Left cardiac atrium (tissue), 4 donors: ENCODE results near the gene KIF26A. TPM values are rescaled to one million over a fixed set of nuclear protein-coding genes. Genes with fewer than 3 reads are reported as not detected.
"Not testable (repeated sequence)": the region's sequence is repeated elsewhere in the genome, so short reads cannot be mapped to it uniquely, and the experiment has no call there.

Source experiments
- ATAC-seq, 2 donors: fragments of 200-7000 bp; cut with Tn5 transposase; one replicate each; pipeline ENCODE4 v1.9.1; 2020; ENCODE audit warnings: mild to moderate bottlenecking in 2 of 2, moderate library complexity in 2 of 2
- DNase-seq: peaks from one replicate; pipeline ENCODE4 v3.0.0-alpha.2; 2020
- intact Hi-C, 2 donors: fragments of 100-400 bp; cut with DNase I; formaldehyde crosslinking; loops; one replicate each; pipeline versions ENCODE4 v1.14.1 to v1.15.1; 2022 to 2023
- total RNA-seq, 2 donors: library from RNA; stranded (reverse); fragmentation: NEBNext Ultra II Directional; extraction: Animal tissue kit (Norgen Biotek cat#: 25700); gene quantifications; one replicate each; pipeline ENCODE4 v1.2.1, GENCODE V29; 2021
- donor health status: DM: no; HTN: yes; CAD: no.
- donor health status: DM: no; HTN: yes; CAD: no; lungs with severe emphysema.
- donor health status: DM: yes; HTN: yes; CAD: no.
- donor health status: Dilated cardiomyopathy.

Gene KIF26A
- total RNA-seq, 2 donors from 2014 or later = 7.6 to 8.1 TPM

DNA sequence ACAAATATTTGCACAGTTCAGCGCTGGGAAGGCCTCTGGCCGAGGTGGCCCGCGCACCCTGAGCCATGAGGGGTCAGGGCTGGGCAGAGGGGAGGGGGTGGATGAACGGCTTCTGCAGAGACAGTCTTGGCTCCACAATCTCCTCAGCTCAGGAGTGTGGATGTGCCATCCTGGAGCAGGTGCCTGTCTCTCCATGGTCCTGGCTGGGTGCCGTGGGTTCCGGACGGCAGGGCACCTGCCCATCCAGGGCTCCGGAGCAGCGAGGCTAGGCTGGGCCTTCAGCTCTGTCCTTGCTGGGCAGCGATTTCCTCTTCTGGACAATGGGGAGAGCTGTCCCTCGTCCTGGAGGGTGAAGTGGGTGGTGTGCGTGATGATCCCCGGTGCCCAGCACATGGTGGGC is 55.6 kb downstream of the KIF26A start:
- ATAC-seq (no peak), DNase-seq (no peak)
- intact Hi-C loops = no loop called here

- ATAC-seq (no peak), DNase-seq (no peak)
- intact Hi-C loops = no loop called here
Observed at GRCh38 chr14:104194716-104195115, 56.3 kb downstream of the KIF26A start.

DNA sequence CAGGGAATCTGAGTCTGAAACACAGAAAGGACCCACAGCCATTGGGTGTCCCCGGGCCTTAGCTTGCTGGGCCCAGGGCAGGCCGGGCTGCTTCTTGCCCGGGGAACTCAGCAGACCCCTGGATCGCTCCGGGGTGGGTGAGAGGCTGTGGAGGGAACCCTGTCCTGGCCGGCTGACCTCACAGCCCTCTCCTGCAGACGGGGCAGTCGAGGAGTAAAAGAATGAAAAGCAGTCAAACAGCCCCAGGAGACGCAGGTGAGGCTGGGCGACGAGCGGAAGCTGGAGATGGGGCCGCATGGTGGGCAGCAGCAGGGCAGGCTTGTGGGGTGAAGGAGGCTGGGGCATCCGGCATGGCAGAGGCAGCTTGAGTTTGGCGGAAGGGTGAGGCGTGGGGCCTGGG is 57.0 kb downstream of the KIF26A start:
- intact Hi-C loops = no loop called here
- no peak for ATAC-seq
- no peak for DNase-seq

- no peak for ATAC-seq
- intact Hi-C loops = no loop called here
- no peak for DNase-seq
Observed at GRCh38 chr14:104195878-104196277, 57.5 kb downstream of the KIF26A start.

- DNase-seq (no peak), ATAC-seq (no peak)
- intact Hi-C loops = no loop called here
Observed at GRCh38 chr14:104196461-104197140, 58.2 kb downstream of the KIF26A start.

DNA sequence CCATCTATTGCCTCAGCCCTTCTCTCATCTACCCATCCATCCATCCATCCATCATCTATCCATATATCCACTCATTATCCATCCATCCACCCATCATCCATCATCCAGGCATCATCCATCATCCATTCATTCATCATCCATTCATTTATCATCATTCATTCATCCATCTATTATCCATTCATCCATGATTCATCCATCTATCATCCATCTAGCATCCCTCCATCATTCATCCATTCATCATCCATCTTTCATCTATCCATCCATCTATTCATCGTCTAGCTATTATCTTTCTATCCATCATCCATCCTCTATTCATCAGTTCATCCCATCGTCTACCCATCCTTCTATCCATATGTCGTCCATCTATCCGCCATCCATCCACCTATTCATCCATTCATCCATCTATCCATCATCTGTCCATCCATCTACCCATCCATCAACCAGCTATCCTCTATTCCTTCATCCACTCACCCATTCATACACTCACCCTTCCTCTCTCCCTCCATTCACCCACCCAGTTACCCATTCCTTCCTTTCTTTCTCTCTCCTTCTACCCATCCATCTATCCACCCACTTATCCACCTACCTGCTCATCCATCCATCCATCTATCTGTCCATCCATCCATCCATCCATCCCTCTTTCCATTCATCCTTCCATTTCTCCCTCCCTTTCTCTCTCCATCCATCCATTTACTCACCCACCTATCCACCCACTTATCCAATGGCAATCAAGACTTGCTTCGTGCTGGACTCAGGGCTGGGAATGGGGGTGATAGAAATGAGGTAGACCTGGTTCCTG is 59.3 kb downstream of the KIF26A start:
- DNase-seq (no peak), ATAC-seq (no peak)
- intact Hi-C loops = no loop called here

GRCh38 chr14:104199266-104199895 is 61.0 kb downstream of the KIF26A start:
- DNase-seq (no peak), ATAC-seq (no peak)
- intact Hi-C loops = no loop called here

DNA sequence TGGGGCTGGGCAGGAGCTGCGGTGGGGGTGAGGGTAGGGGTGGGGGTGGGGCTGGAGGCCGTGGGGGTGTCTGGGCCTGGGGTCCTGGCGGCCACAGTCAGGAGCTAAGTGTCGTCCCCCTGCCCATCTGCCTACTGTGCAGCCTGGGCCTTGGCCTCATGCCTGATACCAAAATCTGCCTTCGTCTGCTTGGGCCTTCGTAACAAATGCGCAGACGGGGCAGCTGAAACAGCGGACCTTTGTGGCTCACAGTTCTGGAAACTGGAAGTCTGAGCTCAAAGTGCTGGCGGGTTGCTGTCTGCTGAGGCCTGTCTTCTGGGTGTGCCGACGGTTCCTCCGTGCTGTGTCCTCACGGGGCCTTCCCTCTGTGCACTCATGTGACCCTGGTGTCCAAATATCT is 61.7 kb downstream of the KIF26A start:
- DNase-seq (no peak), ATAC-seq (no peak)
- intact Hi-C loops = no loop called here

- no peak for DNase-seq
- ATAC-seq = no peak
- intact Hi-C loops = no loop called here
Observed at GRCh38 chr14:104200591-104200990, 62.2 kb downstream of the KIF26A start.

DNA sequence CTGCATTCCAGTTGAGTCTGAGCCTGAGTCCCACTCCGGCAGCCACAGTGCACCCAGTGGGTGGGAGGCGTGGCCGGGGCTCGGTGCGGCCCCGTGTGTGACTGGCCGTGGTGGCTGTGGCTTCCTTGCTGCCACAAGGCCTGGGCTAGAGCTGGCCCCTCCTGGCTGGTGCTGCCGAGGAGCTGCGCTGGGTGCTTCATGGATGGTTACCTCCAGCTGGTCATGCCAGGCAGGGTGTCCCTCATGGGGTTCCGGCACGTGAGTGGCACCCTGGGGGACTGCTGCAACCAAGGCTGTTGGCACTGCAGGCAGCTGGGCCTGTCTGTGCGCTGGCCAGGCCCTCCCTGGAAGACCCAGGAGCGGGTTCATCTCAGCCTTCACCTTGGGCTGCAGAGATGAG is 62.7 kb downstream of the KIF26A start:
- intact Hi-C loops = no loop called here
- DNase-seq (no peak), ATAC-seq (no peak)

GRCh38 chr14:104201496-104201895 is 63.1 kb downstream of the KIF26A start:
- intact Hi-C loops = no loop called here
- ATAC-seq (no peak), DNase-seq (no peak)

GRCh38 chr14:104202259-104203070 is 64.1 kb downstream of the KIF26A start:
- ATAC-seq (peak in 1 of 2 donors; percentile 60), DNase-seq (peak; percentile 48)
- intact Hi-C loops = no loop called here

- no peak for DNase-seq
- ATAC-seq = no peak
Observed at GRCh38 chr14:104203071-104203425, 64.7 kb downstream of the KIF26A start.

DNA sequence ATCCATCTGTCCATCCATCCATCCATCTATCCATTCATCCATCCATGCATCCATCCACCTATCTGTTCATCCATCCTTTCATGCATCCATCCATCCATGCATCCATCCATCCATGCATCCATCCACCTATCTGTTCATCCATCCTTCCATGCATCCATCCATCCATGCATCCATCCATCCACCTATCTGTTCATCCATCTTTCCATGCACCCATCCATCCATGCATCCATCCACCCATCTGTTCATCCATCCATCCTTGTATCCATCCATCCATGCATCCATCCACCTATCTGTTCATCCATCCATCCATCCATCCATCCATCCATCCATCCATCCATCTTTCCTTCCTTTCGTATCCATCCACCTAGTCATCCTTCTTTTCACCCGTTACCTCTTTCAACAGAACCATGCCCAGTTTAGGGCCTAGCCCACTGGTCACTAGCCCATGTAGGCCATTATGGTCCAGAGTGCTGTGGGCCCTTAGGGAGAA is 66.3 kb downstream of the KIF26A start:
- DNase-seq = no peak
- ATAC-seq = no peak
- intact Hi-C loops = no loop called here

More at GRCh38 chr14:104203071-104203425, 64.7 kb downstream of the KIF26A start:
- intact Hi-C loops = no loop called here

DNA sequence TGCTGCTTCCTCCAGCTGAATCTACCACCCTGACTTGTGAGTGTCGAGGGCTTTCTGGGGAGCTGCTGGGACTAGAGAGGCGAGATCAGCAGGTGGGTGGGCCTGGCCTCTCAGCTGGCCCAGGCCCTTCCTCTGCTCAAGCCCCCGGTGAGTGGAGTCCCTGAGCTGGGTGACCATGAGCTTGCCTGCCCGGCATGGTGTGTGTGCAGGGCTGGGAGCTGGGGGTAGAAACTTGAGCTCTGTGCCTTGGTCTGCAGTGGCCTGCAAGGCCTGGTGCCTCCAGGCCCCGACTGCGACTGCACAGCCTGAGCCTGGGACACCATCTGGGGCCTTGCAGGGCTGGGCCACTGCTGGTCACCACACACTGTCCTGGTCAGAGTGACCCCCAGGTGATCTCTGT is 67.4 kb downstream of the KIF26A start:
- intact Hi-C loops = no loop called here
- ATAC-seq = no peak
- no peak for DNase-seq

DNA sequence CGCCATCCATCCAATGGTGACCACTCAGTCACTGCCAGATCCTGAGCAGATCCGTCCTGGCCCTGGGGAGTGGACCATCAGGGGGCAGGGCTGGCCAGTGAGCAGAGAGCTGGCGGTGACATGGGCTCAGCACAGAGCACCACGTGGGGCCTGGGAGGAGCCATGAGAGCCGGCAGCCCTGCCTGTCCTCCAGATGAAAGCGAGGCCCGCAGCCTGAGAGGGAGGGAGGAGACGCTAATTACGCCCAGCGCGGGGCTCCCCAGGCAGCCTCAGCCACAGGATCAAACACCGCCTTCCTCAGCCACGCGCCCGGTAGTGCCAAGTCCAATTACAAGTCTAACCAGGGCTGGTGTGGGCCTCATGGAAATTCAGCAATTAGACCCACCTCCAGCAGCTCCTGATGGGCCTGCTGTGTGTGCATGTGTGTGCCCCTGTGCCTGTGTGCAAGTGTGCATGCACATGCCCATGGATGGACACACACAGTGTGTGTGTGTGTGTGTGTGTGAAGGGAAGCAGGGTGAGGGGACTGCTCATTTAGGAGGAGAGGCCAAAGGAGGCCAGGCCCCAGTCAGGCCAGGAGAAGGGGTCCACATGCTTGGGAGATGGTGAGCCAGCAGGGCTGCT is 68.0 kb downstream of the KIF26A start:
- intact Hi-C loops = no loop called here
- DNase-seq = no peak
- ATAC-seq = peak; percentile 59 to 65

DNA sequence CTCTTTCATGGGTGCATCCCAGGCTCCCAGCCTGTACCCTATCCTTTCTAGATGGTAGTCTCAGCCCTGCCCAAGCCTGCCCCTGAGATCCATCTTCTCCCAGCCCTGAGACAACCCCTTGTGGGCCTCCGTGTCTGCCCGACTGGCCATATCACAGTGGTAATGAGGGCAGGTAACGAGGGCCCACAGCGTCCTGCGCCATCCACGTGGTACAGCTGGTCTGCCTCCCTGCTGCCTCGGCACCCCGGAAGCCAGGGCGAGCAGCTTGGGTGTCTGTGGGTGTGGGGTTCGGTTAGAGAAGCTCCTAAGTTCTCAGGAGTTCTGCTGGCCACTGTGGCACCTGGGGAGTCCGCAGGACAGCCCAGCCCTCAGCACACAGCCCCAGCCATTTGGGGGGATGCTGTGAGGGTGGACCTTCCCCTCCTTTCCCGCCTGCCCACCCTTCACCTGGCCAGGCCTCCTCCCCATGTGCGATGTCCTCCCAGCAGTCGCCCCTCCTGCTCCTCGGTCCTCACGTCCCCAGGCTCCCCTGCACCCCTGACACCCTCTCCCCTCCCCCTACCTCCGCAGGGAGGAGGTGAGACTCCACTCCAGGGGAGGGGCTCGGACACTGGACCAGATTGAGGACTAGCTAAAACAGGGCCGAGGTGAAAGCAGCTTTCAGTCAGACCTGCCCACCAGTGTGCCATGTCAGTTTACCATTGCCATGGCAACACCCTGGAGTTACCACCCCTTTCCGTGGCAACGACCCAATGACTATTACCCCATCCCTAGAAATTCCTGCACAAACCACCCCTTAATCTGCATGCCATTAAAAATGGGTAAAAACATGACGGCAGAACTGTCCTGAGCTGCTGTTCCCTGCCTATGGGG is 69.0 kb downstream of the KIF26A start:
- intact Hi-C loops = no loop called here
- ATAC-seq (no peak), DNase-seq (no peak)

- intact Hi-C loops, ATAC-seq, DNase-seq: not testable (repeated sequence)
Observed at GRCh38 chr14:104208015-104208295, 69.6 kb downstream of the KIF26A start.
